HG03175 (cell line): ENCODE results near the gene TEX2.

Source experiments
- ATAC-seq: cut with Tn5 transposase; IDR thresholded peaks from one replicate; pipeline ENCODE4 v1.9.1; 2021; ENCODE audit warnings: mild to moderate bottlenecking, moderate library complexity; ENCODE audit not compliant: unreplicated experiment

The TEX2 gene, protein sequence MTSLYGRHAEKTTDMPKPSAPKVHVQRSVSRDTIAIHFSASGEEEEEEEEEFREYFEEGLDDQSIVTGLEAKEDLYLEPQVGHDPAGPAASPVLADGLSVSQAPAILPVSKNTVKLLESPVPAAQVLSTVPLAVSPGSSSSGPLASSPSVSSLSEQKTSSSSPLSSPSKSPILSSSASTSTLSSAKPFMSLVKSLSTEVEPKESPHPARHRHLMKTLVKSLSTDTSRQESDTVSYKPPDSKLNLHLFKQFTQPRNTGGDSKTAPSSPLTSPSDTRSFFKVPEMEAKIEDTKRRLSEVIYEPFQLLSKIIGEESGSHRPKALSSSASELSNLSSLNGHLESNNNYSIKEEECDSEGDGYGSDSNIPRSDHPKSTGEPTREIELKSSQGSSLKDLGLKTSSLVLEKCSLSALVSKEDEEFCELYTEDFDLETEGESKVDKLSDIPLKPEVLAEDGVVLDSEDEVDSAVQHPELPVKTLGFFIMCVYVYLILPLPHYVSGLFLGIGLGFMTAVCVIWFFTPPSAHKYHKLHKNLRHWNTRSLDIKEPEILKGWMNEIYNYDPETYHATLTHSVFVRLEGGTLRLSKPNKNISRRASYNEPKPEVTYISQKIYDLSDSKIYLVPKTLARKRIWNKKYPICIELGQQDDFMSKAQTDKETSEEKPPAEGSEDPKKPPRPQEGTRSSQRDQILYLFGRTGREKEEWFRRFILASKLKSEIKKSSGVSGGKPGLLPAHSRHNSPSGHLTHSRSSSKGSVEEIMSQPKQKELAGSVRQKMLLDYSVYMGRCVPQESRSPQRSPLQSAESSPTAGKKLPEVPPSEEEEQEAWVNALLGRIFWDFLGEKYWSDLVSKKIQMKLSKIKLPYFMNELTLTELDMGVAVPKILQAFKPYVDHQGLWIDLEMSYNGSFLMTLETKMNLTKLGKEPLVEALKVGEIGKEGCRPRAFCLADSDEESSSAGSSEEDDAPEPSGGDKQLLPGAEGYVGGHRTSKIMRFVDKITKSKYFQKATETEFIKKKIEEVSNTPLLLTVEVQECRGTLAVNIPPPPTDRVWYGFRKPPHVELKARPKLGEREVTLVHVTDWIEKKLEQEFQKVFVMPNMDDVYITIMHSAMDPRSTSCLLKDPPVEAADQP

DNA sequence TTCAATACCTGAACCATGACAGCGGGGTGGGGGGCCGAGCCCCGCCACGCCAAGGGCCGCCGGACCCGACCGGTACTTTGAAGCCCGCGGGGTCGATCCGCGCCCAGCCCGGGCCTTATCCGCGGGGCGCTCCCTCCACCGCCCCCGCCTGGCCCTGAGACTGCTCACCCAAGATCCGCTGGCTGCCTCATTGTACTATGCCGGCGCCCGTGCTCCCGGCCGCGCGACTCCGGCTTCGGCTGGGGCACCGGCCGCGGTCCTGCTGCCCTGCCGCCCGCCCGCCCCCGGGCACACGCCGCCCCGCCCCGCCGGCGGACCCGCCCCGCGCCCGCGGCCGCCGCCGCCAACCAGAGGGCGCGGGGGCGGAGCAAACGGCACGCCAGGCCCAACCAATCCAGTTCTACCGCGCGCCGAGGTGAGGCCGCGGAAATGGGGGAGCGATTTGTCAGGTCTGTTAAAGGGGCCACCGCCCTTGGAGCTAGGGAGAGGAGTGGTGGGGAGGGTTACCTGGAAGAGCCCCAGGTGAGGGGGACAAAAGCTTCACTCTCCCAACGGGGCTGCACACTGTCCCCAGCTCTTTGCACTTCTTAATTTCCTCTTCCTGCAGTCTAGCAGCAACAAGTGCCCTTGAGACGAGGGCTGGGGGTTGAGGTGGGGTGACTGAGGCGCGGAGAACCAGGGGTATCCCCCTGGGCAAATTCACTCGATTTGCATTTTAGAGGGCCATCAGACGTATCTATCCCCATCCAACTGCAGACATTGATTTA lies at the start of gene TEX2:
Gene TEX2, minus strand, starts transcription at position 261 of the 767 bp plus-strand sequence. CDS start 49,043 bp downstream, outside the sequence.
- peak; percentile 91 for ATAC-seq

DNA sequence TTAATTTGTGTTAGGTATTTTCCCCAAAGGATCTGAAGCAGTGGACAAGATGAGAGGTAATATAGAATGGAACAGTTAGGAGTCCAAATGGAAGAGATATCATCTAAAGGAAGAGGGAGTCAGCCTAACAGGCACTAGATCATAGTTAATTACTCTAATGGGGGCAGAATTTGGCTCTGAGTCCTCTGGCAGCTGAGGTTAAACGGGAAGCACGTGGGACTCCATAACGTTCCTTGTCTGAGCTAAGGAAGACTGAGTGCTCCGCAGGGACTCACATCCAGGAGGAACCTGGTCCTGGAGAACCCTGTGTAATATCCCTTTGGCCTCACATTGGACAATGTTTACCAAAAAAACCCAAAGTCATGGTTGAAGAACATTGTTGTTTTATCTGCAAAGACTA lies 46.6 kb upstream of the TEX2 start:
- no peak for ATAC-seq

GRCh38 chr17:64309021-64309420 lies 46.0 kb upstream of the TEX2 start:
- ATAC-seq = no peak

GRCh38 chr17:64306850-64307463 lies 43.9 kb upstream of the TEX2 start:
- ATAC-seq = no peak

GRCh38 chr17:64304551-64304950 lies 41.5 kb upstream of the TEX2 start:
- no peak for ATAC-seq

GRCh38 chr17:64300699-64300965 lies 37.6 kb upstream of the TEX2 start:
- no peak for ATAC-seq

GRCh38 chr17:64297467-64298088 lies 34.5 kb upstream of the TEX2 start:
- ATAC-seq = no peak

DNA sequence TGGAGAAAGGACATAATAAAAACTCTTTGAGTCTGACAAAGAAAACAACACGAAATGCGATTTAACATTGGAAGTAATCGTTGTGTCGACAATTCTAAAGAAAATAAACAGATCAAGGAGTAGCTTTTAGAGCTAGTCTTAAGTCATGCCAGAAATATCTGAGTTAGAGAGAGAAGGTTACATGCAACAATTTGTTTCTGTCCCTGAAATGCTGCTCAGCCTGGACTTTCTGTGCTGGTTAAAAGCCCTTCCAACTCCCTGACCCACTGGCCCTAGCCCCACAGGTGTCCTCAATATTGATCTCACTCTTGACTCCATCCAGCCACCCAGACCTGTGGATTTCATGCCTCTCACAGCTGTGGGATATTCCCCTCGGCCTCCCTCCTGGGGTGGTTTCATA lies 33.2 kb upstream of the TEX2 start:
- no peak for ATAC-seq

- ATAC-seq = no peak
Measured at GRCh38 chr17:64295146-64295545, 32.1 kb upstream of the TEX2 start.

GRCh38 chr17:64291268-64291851 lies 28.3 kb upstream of the TEX2 start:
- no peak for ATAC-seq

DNA sequence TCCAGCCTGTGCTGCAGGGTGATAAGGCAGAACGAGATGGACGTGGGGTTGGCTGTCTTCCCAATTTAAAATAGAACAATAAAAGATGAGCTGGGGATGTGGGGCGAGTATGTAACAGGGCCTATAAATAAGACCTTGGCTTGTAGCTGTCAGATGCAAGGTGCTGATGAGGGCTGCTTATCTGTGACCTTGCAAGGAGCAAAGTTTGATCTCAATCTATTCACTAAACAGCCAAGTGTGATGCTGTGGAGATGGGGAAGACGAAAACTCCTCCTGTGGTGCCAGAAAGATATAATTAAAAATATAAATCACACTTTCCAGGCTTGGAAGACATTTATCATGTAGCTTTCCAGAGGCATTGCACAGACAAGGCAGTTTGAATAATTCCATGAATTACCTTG lies 26.7 kb upstream of the TEX2 start:
- ATAC-seq = no peak

DNA sequence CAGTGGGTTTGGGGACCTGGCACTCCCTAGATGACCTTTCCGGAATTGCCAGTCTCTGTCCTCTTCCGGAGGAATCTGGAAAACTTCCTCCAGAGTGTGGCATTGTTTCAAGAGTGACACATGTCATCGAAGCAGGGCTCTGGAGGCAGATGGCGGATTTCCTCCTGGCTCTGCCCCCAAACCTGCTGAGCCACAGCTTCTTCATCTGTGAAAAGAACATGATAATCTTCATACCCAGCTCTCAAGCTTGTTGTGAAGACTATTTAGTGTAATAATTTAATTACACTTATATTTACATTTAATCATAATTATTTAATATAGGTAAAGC lies 19.7 kb upstream of the TEX2 start:
- no peak for ATAC-seq

DNA sequence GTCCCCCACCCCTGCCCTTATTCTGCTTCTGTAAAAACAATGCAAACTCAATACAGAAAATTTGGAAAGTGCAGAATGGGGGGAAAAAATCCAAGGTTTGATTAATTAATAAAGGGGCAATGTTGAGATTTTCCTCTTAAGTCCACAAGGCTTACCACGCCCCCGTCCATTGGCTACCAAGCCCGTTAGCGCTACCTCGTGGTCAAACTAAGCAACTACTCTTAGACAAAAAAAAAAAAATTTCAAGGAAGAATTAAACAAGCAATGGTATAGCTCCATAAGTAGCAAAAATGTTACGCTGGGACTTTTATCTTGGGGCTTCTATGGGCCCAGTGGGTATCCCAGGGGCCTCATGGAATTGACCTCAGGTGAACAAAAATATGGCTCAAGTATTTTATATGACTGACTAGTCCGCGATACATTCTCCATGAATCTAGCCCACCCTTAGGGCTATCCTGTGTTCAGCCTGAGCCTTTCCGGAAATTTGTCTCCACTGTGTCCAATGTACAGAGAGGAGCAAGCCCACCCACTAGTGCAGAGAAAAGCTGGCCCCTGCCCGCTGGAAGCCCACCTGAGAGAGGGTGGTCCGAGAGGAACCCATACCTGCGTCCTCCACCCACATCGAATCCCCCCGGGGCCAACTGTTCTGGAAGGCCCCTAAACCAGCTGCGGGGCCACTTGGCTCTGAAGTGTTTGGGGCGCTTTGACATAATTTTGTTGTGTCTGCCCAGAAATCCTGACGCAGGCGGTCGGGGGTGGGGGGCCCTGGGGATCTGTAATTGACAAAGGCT lies 19.1 kb upstream of the TEX2 start:
- ATAC-seq = no peak

DNA sequence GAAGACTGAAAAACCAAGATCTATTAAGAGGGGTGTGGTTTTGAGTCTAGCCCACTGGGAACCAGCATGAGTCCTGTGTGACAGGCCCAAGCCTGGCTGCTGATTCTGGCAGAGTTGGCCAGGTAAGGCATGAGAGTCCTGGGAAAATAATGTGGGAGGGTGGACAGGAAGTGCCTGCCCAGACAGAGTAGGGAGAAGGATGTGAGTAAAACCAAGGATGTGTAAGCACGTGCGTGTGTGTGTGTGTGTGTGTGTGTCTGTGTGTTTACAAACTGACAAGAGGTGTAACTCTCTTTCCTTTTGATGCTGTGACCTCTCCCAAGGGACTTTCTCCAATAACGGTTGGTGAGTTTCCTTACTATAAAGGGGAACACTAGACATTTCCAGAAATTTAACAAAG lies 15.6 kb upstream of the TEX2 start:
- ATAC-seq = no peak

GRCh38 chr17:64277831-64278562 lies 14.9 kb upstream of the TEX2 start:
- no peak for ATAC-seq

GRCh38 chr17:64276961-64277505 lies 14.0 kb upstream of the TEX2 start:
- ATAC-seq = no peak

GRCh38 chr17:64275016-64275415 lies 12.0 kb upstream of the TEX2 start:
- no peak for ATAC-seq

- ATAC-seq = no peak
Measured at GRCh38 chr17:64273006-64273405, 9.9 kb upstream of the TEX2 start.
